22Rv1 (cell line): ENCODE measurements around the gene ATP5F1E.

Experiments used
- H3K27ac ChIP-seq: fragments of 450-650 bp; 2 replicates; pipeline ENCODE4 v1.5.1; 2017
- CTCF ChIP-seq: fragments of 450-650 bp; IDR thresholded peaks from 2 replicates; pipeline ENCODE4 v1.5.1; 2017; ENCODE audit warnings: mild to moderate bottlenecking
- ZFX ChIP-seq: fragments of 450-650 bp; IDR thresholded peaks from 2 replicates; pipeline ENCODE4 v1.6.1; 2017; ENCODE audit warnings: antibody characterized with exemption, borderline replicate concordance

ATP5F1E gene

DNA sequence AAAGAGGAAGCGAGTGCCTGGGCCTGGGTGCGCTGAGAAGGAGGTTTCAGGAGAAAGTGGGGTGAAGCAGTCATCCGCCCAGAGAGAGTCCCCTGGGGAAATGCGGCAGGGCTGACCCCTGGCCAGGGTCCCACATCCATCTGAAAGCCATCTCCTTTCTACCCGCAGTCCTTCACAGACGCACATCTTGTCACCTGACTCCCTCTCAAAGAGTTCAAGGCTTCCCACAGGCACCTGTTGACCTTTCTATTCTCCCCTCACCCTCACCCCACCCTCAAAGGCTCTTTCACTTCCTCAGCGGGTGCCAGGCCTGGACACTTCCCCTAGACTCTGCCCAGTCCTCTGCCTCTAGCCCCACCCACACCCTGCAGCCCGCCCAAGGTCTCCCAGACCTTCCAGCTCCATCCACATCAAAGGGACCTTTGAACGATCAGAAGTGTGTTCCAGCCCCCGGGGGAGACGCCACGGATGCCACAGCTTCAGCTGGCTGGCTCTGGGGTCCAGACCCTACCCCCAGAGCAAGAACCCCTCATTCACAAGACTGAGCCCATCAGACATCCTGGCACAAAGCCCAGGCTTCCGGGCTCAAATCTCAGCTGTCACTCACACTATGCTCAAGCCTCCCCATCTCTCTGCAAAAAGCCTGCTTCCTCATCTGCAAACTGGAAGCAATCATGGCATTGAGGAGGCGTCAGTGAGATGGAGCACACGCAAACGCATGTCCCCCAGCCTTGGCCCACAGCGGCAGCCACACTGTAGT lies 27.2 kb downstream of the ATP5F1E start:
- TF ChIP-seq ZFX, result no peak
- TF ChIP-seq CTCF, result no peak
- H3K27ac ChIP-seq, result no peak overlapping the region

GRCh38 chr20:59004493-59004762 lies 27.7 kb downstream of the ATP5F1E start:
- H3K27ac ChIP-seq, result no peak overlapping the region
- TF ChIP-seq ZFX, result no peak
- TF ChIP-seq CTCF, result no peak

GRCh38 chr20:59003836-59004492 lies 28.2 kb downstream of the ATP5F1E start:
- no peak overlapping the region for H3K27ac ChIP-seq
- TF ChIP-seq ZFX, result no peak
- TF ChIP-seq CTCF, result no peak

- TF ChIP-seq CTCF, result no peak
- no peak for TF ChIP-seq ZFX
- H3K27ac ChIP-seq, result no peak overlapping the region
These were observed 29.2 kb downstream of the ATP5F1E start for GRCh38 chr20:59002874-59003399.

DNA sequence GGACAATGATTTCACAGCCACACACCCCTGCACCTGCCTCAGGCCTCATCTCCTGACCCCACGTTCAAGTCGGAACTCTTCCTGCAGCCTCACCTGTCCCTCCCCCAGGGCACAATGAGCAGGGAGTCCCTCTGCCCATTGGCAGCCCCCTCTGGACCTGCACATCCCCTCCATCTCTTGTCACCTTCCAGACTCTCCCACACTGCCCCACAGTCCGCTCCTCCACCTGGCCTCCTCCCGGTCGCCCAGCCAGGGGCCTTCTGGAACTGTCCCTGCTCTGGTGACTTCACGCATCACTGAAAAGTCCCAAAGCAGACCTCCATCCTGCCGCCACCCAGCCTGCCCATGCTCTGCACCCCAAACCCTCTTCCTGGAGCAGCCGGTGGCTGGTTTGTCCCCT lies 29.7 kb downstream of the ATP5F1E start:
- no peak overlapping the region for H3K27ac ChIP-seq
- TF ChIP-seq CTCF (no peak), ZFX (no peak)

DNA sequence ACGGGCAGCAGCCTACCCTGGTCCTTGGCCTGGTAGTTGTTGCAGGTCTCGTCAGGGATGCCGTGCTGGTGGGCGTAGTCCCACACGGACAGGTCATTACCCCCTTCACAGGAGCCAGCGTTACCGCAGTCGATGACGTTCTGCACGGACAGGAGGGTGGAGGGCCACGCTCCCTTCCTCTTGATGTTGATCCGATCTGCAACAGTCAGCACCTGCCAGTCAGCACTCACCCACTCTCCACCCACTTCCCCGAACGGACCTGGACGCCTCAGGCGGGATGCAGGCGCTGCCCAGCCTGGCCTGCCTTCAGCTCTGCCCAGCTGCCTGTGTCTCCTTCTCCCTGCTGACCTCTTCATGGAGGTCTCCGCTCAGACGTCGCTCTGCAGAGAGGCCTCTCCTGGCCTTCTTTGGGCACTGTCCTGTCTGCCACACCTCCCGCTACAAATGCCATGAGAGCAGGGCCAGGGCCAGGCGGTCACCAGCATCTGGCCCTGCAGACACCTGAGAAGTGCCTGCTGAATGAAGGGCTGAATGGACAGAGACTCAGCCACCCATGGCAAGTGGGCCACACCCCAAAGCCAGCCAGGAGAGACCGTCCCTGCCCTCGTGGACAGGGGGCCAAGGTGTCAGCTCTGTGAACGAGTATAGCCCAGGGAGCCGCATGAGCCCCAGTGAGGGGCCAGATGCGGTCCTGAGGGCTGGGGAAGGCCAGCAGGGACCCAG lies 30.5 kb downstream of the ATP5F1E start:
- no peak for TF ChIP-seq CTCF
- H3K27ac ChIP-seq, result no peak overlapping the region

DNA sequence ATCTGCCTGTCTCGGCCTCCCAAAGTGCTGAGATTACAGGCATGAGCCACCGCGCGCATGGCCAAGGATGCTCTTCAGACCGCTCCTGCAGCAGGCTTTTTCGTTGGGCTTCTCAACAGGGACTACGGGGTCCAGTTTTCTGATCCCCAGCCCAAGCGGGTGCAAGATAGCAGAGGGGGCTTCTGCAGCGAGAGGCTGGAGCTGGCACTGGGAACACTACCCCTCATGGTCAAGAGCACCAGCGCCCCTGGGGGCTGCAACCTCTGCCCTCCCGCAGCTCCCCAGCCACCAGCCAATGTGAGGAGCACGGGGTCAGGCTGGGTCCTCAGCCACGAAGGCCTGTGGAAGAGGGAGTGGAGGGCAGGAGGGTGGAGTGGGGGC lies 31.1 kb downstream of the ATP5F1E start:
- TF ChIP-seq ZFX (no peak), CTCF (no peak)
- H3K27ac ChIP-seq, result no peak overlapping the region
